Neuron (in vitro differentiated cells): Measurements from ENCODE around the gene MECP2.

Experiments used
- H2AFZ ChIP-seq: one replicate; pipeline ENCODE4 v1.6.1; 2013; ENCODE audit warnings: low read depth, mild to moderate bottlenecking, inconsistent platforms, low read length, moderate library complexity
- H3K27me3 ChIP-seq: one replicate; pipeline ENCODE4 v1.6.1; 2013; ENCODE audit warnings: low read length; ENCODE audit not compliant: insufficient read depth
- H3K36me3 ChIP-seq: one replicate; pipeline ENCODE4 v1.6.1; 2013; ENCODE audit warnings: low read length; ENCODE audit not compliant: insufficient read depth
- H3K4me1 ChIP-seq: one replicate; pipeline ENCODE4 v1.6.1; 2013; ENCODE audit warnings: low read length; ENCODE audit not compliant: insufficient read depth
- H3K4me3 ChIP-seq: 2 replicates; pipeline ENCODE4 v1.5.1; 2013; ENCODE audit warnings: mild to moderate bottlenecking, low read length, moderate library complexity
- H3K9me3 ChIP-seq: one replicate; pipeline ENCODE4 v1.6.1; 2013; ENCODE audit warnings: low read length

Gene MECP2

DNA sequence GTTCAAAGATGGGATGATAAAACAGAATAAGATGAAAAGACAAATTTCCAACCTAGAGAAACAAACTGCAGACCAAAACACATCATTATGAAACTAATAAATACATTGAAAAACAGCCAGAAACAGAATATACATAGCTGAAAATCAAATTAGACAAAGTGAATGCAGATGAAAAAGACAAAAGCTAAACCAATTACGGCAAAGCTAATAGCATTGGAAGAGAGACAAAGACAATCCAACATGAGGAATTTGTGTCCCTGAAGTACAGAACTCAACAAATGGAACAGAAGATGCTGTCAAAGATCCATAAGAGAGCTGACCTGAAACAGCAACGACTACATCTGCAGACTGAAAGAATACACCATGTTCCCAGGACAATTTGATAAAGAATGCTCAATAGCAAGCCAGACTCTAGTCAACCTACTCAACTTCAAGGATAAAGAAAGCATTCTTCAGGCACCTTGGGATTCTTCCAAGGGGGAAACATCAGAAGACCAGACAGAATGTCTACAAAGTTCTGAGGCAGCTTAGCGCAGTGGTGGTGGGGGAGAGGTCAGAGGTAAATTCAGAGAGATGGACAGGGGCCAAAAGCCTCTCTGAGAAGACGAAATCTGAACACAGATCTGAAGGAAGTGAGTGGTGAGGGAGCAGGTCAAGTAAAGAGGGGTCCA is 50.4 kb downstream of the MECP2 start:
- H2AFZ ChIP-seq, result no peak overlapping the region
- H3K9me3 ChIP-seq, result no peaks in the 10 kb centered on the region
- H3K4me1 ChIP-seq, result peaks cover 23% of the 10 kb centered on the region
- H3K4me3 ChIP-seq, result no peak overlapping the region
- no peaks in the 10 kb centered on the region for H3K27me3 ChIP-seq
- peaks cover 5% of the 10 kb centered on the region for H3K36me3 ChIP-seq

DNA sequence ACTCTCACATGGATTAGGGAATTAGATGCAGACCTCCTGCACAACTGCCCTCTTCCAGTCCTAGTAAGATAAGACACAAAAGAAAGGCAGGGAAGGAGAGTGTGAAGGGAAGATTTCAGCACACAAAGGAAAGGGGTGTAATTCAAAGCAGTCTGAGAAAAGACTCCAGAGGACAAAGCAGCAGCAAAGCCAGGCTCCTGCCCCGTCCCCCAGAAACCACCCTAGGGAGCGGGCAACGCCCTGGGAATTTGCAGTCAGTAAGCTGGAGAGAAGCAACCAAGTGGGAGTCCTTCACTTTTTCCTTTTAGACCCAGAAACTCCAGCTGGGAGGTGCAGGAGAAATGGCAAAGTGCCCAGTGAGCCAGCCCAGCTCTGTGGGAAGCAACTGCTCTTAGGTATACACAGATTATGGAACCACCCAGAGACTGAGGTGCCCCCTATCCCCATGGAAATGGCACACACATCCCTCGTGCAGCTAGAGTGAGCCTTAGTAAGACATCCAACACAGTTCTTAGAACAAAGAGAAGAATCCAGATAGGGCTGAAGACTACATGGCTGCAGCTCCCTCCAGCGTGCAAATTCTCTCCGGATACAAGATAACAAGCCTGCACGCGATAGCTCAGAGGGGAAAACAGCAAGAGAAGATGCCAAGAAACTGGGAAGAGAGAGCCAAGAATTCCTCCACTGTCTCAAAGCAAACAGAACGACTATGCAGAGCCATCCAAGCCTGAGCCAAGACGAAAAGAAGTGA is 51.3 kb downstream of the MECP2 start:
- Histone ChIP-seq H3K9me3 (no peaks in the 10 kb centered on the region), H3K4me1 (peaks cover 27% of the 10 kb centered on the region), H2AFZ (no peak overlapping the region), H3K27me3 (no peaks in the 10 kb centered on the region), H3K4me3 (no peak overlapping the region), H3K36me3 (peaks cover 5% of the 10 kb centered on the region)

DNA sequence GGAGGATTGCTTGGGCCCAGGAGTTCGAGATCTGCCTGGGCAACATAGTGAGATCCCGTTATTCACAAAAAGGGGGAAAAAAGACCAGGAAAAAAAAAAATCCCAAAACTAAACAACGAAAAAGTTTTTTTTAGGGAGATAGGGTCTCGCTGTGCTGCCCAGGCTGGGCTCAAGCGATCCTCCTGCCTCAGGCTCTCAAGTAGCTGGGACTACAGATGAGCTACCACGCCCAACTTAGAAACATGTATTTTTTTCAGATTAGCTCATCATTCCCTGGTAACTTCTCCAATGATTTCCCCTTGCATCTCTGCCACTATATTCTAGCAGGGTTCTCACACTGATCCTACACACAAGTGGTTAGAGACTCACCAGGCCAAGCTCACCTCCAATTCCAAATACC is 53.4 kb downstream of the MECP2 start:
- peaks cover 4% of the 10 kb centered on the region for H3K27me3 ChIP-seq

DNA sequence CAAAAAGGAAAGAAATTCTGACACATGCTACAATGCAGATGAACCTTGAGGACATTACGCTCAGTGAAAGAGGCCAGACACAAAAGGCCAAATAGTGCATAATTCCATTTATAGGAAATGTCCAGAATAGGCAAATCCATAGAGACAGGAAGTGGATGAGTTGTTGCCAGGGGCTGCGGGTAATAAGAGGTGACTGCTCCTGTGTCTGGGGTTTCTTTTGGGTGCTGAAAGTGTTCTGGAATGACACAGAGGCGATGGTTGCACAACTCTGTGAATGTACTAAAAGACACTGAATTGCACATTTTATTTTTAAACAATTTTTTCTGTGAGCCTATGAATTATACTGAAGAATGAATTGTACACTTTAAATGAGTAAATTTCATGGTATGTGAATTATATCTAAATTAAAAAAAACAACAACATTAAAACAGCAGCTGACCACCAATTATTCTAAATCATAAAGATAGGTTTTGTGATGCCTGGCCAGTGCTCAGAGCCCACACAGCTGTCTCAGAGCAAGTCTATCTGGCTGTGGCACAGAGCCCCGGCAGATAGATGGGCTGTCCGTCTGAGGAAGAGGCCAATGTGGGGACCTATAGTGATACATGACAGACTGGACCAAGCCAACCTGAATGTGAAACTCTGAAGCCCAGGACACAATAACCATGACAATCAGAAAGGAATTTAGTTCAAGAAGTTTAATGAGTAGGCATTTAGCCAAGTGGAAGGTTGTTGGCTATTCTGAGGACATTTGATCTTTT is 54.3 kb downstream of the MECP2 start:
- Histone ChIP-seq H2AFZ (no peak overlapping the region), H3K27me3 (peaks cover 7% of the 10 kb centered on the region), H3K36me3 (peaks cover 2% of the 10 kb centered on the region), H3K4me3 (no peak overlapping the region), H3K4me1 (peaks cover 27% of the 10 kb centered on the region), H3K9me3 (no peaks in the 10 kb centered on the region)

More for the DNA sequence above, 53.4 kb downstream of the MECP2 start:
- Histone ChIP-seq H3K4me1 (peaks cover 27% of the 10 kb centered on the region), H3K4me3 (no peak overlapping the region), H3K36me3 (peaks cover 5% of the 10 kb centered on the region), H3K9me3 (no peaks in the 10 kb centered on the region), H2AFZ (no peak overlapping the region)

DNA sequence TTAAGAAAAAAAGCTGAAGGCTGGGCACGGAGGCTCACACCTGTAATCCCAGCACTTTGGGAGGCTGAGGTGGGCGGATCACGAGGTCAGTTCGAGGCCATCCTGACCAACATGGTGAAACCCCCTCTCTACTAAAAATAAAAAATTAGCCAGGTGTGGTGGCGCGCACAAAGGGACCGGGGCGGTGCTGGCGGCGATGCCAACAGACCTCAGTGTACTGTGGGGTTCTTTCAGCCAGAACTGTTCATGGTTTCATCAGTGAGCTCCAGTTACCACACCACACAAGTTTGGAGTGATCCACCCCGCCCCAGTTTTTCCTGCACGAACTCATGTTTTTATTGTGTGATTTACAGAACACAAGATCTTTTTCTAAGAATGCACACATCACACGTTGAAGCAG is 56.7 kb downstream of the MECP2 start:
- Histone ChIP-seq H3K4me1 (peaks cover 18% of the 10 kb centered on the region), H3K9me3 (no peaks in the 10 kb centered on the region), H3K36me3 (peaks cover 2% of the 10 kb centered on the region), H3K27me3 (peaks cover 7% of the 10 kb centered on the region), H2AFZ (no peak overlapping the region), H3K4me3 (no peak overlapping the region)

DNA sequence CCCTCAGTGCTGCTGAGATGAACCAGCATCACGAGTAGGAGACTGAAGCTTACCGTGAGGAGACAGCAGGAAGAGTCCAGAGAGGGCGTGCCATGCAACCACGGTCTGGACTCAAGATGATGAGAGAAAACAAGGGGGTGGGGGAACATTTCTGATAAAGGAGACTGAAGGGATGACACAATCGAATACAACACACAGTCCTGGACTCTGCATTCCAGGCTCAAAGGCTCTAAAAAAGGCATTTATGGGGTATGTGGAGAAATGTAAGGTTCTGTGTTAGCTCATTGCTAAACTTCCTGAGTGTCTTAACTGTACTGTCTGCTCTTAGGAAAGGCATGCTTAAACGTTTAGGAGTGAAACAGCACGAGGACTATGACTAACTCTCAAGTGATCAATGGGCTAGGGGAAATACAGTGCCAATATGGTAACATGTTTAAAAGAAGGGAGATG is 57.2 kb downstream of the MECP2 start:
- Histone ChIP-seq H3K4me3 (no peak overlapping the region), H2AFZ (no peak overlapping the region), H3K4me1 (peaks cover 18% of the 10 kb centered on the region), H3K9me3 (no peaks in the 10 kb centered on the region), H3K27me3 (peaks cover 7% of the 10 kb centered on the region), H3K36me3 (peaks cover 2% of the 10 kb centered on the region)

DNA sequence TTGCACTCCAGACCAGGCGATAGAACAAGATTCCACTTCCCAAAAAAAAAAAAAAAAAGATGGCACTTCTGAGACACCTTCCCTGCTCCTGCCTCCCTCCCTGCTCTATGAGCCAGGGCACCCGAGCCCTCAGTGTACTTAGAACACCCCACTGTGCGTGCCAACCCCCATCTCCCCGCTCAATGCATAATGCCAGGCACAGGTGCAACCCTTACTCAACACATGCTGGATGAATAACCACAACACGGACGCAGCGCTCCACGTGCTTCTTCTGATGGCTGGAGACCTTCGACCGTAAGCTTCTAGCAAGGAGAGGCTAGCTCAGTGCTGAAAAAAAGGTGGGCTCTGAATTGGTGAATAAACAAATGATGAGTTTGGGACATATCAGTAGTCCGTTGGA is 57.9 kb downstream of the MECP2 start:
- Histone ChIP-seq H3K9me3 (no peaks in the 10 kb centered on the region), H3K36me3 (peaks cover 2% of the 10 kb centered on the region), H2AFZ (no peak overlapping the region), H3K27me3 (peaks cover 7% of the 10 kb centered on the region), H3K4me3 (no peak overlapping the region), H3K4me1 (peaks cover 18% of the 10 kb centered on the region)

DNA sequence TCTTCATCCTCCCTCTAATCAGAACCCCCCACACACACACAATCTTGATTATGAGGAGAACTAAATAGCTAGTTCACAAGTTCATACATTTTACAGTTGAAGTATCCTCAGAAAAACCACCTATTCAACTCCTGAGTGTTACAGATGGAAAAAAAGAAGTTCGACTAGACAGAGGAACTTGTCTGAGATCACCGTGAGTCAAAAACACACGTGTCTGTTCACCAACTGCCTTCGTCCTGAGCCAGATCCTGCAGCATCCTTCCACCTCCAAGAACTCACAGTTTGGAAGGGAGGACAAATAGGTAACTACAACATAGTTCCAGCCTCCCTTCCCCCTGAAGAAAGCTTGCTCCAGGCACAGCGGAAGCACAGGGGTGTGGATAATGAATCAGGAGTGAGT is 58.9 kb downstream of the MECP2 start:
- H3K27me3 ChIP-seq, result peaks cover 7% of the 10 kb centered on the region
- no peak overlapping the region for H3K4me3 ChIP-seq
- H2AFZ ChIP-seq, result no peak overlapping the region
- peaks cover 16% of the 10 kb centered on the region for H3K4me1 ChIP-seq
- peaks cover 3% of the 10 kb centered on the region for H3K36me3 ChIP-seq
- H3K9me3 ChIP-seq, result no peaks in the 10 kb centered on the region

DNA sequence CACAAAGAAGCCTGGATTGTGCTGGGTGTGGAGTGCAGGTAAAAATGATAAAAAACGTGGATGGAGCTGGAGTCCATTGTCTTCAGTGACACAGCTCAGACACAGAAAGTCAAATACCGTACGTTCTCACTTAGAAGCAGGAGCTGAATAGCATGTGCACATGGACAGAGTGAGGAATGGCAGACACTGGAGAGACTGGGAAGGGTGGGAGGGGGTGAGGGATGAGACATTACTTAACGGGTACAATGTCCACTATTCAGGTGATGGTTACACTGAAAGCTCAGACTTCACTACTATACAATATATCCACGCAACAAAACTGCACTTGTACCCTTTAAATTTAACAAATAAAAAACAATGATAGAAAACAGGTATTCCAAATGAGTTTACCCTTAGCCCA is 59.8 kb downstream of the MECP2 start:
- peaks cover 4% of the 10 kb centered on the region for H3K36me3 ChIP-seq
- H3K9me3 ChIP-seq, result no peaks in the 10 kb centered on the region
- peaks cover 8% of the 10 kb centered on the region for H3K4me1 ChIP-seq
- peaks cover 7% of the 10 kb centered on the region for H3K27me3 ChIP-seq
- H3K4me3 ChIP-seq, result no peak overlapping the region
- no peak overlapping the region for H2AFZ ChIP-seq

DNA sequence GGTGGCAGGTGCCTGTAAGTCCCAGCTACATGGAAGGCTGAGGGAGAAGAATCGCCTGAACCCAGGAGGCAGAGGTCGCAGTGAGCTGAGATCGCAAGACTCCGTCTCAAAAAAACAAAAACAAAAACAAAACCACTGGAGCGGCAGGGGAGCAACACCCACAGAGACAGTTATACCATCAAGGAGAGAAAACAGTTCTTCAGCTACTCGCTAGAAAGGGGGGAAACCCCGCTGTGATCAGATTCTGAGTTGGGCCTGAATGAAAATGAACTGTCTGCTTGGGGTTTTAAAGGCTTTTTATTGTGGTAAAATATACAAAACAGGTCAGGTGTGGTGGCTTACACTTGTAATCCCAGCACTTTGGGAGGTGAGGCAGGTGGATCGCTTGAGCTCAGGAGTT is 61.0 kb downstream of the MECP2 start:
- H2AFZ ChIP-seq, result no peak overlapping the region

DNA sequence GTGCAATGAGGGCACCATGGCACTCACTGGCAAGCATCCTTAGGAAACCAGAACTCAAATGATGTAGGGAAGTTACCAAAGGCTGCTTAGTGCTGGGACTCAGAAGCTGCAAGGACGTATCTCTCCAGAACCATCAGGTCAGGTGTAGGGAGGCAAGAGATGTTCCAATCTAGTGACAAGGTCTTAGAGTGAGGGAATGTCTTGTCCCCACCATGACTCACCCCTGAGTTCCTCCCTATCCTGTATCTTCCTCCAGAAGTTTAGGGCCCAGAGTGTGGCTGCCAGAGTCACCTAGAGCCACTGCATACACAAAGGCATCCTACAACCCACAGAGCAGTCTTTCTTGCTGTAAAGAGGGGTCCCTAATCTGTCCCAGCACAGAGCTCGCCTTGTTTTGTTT is 63.7 kb downstream of the MECP2 start:
- Histone ChIP-seq H3K36me3 (peaks cover 12% of the 10 kb centered on the region), H2AFZ (no peak overlapping the region), H3K4me3 (no peak overlapping the region), H3K4me1 (no peaks in the 10 kb centered on the region), H3K27me3 (peaks cover 3% of the 10 kb centered on the region), H3K9me3 (no peaks in the 10 kb centered on the region)

More for the DNA sequence above, 61.0 kb downstream of the MECP2 start:
- H3K4me1 ChIP-seq, result peaks cover under 1% of the 10 kb centered on the region
- H3K36me3 ChIP-seq, result peaks cover 4% of the 10 kb centered on the region
- no peaks in the 10 kb centered on the region for H3K9me3 ChIP-seq
- H3K4me3 ChIP-seq, result no peak overlapping the region
- peaks cover 7% of the 10 kb centered on the region for H3K27me3 ChIP-seq

DNA sequence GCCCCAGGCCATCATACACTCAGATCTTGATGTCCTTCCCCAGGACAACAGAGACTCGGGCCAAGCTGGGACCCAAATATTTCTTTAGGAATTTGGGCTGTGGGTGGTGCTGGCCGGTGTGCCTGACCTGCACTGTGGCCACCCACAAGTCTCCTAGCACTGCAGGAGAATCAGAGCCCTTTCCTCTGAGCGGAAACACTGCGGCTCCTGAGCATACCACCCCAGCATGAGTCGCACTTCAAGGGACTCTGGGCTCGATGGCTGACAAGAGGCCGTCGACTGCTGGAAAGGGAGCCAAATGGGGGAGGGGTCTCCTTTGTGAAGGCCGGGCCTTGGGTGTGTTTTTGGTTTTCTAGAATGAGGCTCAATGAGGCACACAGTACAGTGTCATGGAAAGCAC is 64.9 kb downstream of the MECP2 start:
- Histone ChIP-seq H3K4me1 (no peaks in the 10 kb centered on the region), H3K9me3 (no peaks in the 10 kb centered on the region), H3K36me3 (peaks cover 20% of the 10 kb centered on the region), H3K4me3 (no peak overlapping the region), H3K27me3 (peaks cover 5% of the 10 kb centered on the region), H2AFZ (no peak overlapping the region)

DNA sequence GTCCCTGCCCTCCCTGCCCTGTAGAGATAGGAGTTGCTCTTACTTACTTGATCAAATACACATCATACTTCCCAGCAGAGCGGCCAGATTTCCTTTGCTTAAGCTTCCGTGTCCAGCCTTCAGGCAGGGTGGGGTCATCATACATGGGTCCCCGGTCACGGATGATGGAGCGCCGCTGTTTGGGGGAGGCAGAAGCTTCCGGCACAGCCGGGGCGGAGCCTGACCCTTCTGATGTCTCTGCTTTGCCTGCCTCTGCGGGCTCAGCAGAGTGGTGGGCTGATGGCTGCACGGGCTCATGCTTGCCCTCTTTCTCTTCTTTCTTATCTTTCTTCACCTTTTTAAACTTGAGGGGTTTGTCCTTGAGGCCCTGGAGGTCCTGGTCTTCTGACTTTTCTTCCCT is 65.4 kb downstream of the MECP2 start:
- Histone ChIP-seq H3K36me3 (peaks cover 20% of the 10 kb centered on the region), H2AFZ (no peak overlapping the region)

More for the DNA sequence above, 65.4 kb downstream of the MECP2 start:
- H3K27me3 ChIP-seq, result peaks cover 5% of the 10 kb centered on the region
- H3K9me3 ChIP-seq, result no peaks in the 10 kb centered on the region
- no peaks in the 10 kb centered on the region for H3K4me1 ChIP-seq
- H3K4me3 ChIP-seq, result no peak overlapping the region
